HepG2 (cell line): ENCODE results near the gene TBATA. TPM values are rescaled to one million over a fixed set of nuclear protein-coding genes. Genes with fewer than 3 reads are reported as not detected.
A peak's percentile ranks its signal among the peaks of the same experiment; 100 is the strongest.

ENCODE experiments used
- ATAC-seq: fragments of 200-7000 bp; cut with Tn5 transposase; 3 replicates; pipeline ENCODE4 v1.9.1; 2020; ENCODE audit warnings: mild to moderate bottlenecking, moderate library complexity
- BruUV-seq: library from RNA; stranded (reverse); fragments of 400-500 nt; replicated peaks from 2 replicates; lab custom pipeline; 2021; lab: Mats Ljungman, UMichigan
- CTCF ChIA-PET: fragments of 300-600 bp; formaldehyde crosslinking; extraction: SDS; loops from one replicate; lab custom pipeline; 2021; ENCODE audit warnings: low total read pairs, inconsistent platforms, low intra/inter-chr PET ratio; lab: Yijun Ruan, JAX
- POLR2A ChIA-PET: fragments of 350-600 bp; sonication (Branson Sonifier 250); formaldehyde crosslinking; loops from one replicate; lab custom pipeline; 2020; ENCODE audit warnings: antibody characterized with exemption, inconsistent platforms; lab: Yijun Ruan, JAX
- DNase-seq: peaks from one replicate; pipeline ENCODE4 v3.0.0-alpha.2; 2015; ENCODE audit warnings: low spot score
- FAIRE-seq: peaks from 3 replicates; lab custom pipeline; 2011; peaks lifted over from hg19 to GRCh38; lab: Jason Lieb, UNC
- H2AFZ ChIP-seq: one replicate; pipeline ENCODE4 v1.6.1; 2011; ENCODE audit warnings: low read length, inconsistent platforms
- H3K27ac ChIP-seq: fragments of 300-600 bp; 3 replicates; pipeline ENCODE4 v1.8.0; 2011; ENCODE audit warnings: mixed run types, mild to moderate bottlenecking, mixed read lengths, low read length, inconsistent platforms; ENCODE audit not compliant: insufficient read depth; ENCODE audit errors: extremely low read length
- H3K27me3 ChIP-seq, 2 experiments: fragments of 200-600 bp in 1 of 2; 2 replicates in 1 of 2; 3 replicates in 1 of 2; pipeline versions ENCODE4 v1.6.0 to v1.8.0; 2011; ENCODE audit warnings: low read length in 2 of 2, mild to moderate bottlenecking in 2 of 2, moderate library complexity in 2 of 2, inconsistent platforms in 1 of 2; ENCODE audit not compliant: insufficient read depth in 2 of 2, control insufficient read depth in 1 of 2
- H3K36me3 ChIP-seq, 2 experiments: fragments of 200-600 bp in 1 of 2; replicated peaks in 1 of 2; 2 replicates in 1 of 2; 3 replicates in 1 of 2; pipeline versions ENCODE4 v1.5.1 to v1.8.0; 2011; ENCODE audit warnings: low read length in 2 of 2, inconsistent platforms in 1 of 2; ENCODE audit not compliant: insufficient read depth in 2 of 2, control insufficient read depth in 1 of 2
- H3K4me1 ChIP-seq: 2 replicates; pipeline ENCODE4 v1.5.1; 2012; ENCODE audit warnings: low read length, inconsistent platforms; ENCODE audit not compliant: insufficient read depth
- H3K4me2 ChIP-seq: 2 replicates; pipeline ENCODE4 v1.6.0; 2011; ENCODE audit warnings: low read depth, low read length, inconsistent platforms
- H3K4me3 ChIP-seq, 3 experiments: fragments of 200-600 bp in 1 of 3; sonication (generic), shearing (Covaris generic) in 1 of 3; replicated peaks in 1 of 3; 2 replicates each; pipeline ENCODE4 v1.5.1; 2011 to 2016; ENCODE audit warnings: low read length in 3 of 3, inconsistent platforms in 2 of 3, low read depth in 2 of 3, mild to moderate bottlenecking in 2 of 3, control low read depth in 1 of 3, mixed read lengths in 1 of 3; ENCODE audit not compliant: insufficient read depth in 1 of 3
- H3K79me2 ChIP-seq: one replicate; pipeline ENCODE4 v1.6.1; 2011; ENCODE audit warnings: low read length, inconsistent platforms; ENCODE audit not compliant: insufficient read depth
- H3K9ac ChIP-seq: 2 replicates; pipeline ENCODE4 v1.6.0; 2011; ENCODE audit warnings: mild to moderate bottlenecking, low read depth, low read length, inconsistent platforms; ENCODE audit not compliant: insufficient read depth
- H3K9me3 ChIP-seq: 2 replicates; pipeline ENCODE4 v1.5.1; 2012; ENCODE audit warnings: mild to moderate bottlenecking, low read length
- H4K20me1 ChIP-seq: 2 replicates; pipeline ENCODE4 v1.6.0; 2011; ENCODE audit warnings: inconsistent platforms, mild to moderate bottlenecking, low read length, moderate library complexity; ENCODE audit not compliant: insufficient read depth
- CREM ChIP-seq, 2 experiments: sonication (generic) in 1 of 2; formaldehyde crosslinking in 1 of 2; IDR thresholded peaks; 2 replicates each; pipeline versions ENCODE4 v1.4.0 to v1.6.1; 2016 to 2020; ENCODE audit warnings: antibody characterized with exemption in 1 of 2, mild to moderate bottlenecking in 1 of 2, missing genetic modification reagents in 1 of 2
- DNMT3B ChIP-seq: conservative IDR thresholded peaks from 2 replicates; pipeline ENCODE4 v1.6.1; 2016; ENCODE audit warnings: missing biosample characterization, control low read depth
- FOXK1 ChIP-seq: sonication (generic); formaldehyde crosslinking; IDR thresholded peaks from 2 replicates; pipeline ENCODE4 v1.4.0; 2020; ENCODE audit warnings: low read depth, missing genetic modification reagents, borderline replicate concordance
- GABPA ChIP-seq, 2 experiments: IDR thresholded peaks; 2 replicates each; pipeline ENCODE4 v1.6.1; 2011 to 2016; ENCODE audit warnings: low read depth in 2 of 2, low read length in 1 of 2, missing biosample characterization in 1 of 2, missing genetic modification characterization in 1 of 2
- HOXA9 ChIP-seq: sonication (generic); formaldehyde crosslinking; IDR thresholded peaks from 2 replicates; pipeline ENCODE4 v1.8.1; 2022; ENCODE audit warnings: missing genetic modification reagents, mild to moderate bottlenecking, moderate library complexity, borderline replicate concordance
- MIER2 ChIP-seq: IDR thresholded peaks from 2 replicates; pipeline ENCODE4 v1.6.1; 2016; ENCODE audit warnings: missing biosample characterization, missing genetic modification reagents
- PRMT3 ChIP-seq: sonication (generic); formaldehyde crosslinking; IDR thresholded peaks from 2 replicates; pipeline ENCODE4 v1.8.1; 2022; ENCODE audit warnings: low read depth, mild to moderate bottlenecking, moderate library complexity, missing genetic modification reagents, borderline replicate concordance
- RBM22 ChIP-seq: fragments of 200-400 bp; formaldehyde crosslinking; optimal IDR thresholded peaks from 2 replicates; pipeline ENCODE3; 2017; ENCODE audit warnings: mild to moderate bottlenecking, low read length, moderate library complexity
- SNAPC2 ChIP-seq: sonication (generic); formaldehyde crosslinking; IDR thresholded peaks from 2 replicates; pipeline ENCODE4 v1.8.1; 2022; ENCODE audit warnings: mild to moderate bottlenecking, missing genetic modification reagents
- SP2 ChIP-seq: sonication (generic); formaldehyde crosslinking; IDR thresholded peaks from 2 replicates; pipeline ENCODE4 v1.5.1; 2020; ENCODE audit warnings: mild to moderate bottlenecking, missing genetic modification reagents
- TFAP4 ChIP-seq: sonication (generic); IDR thresholded peaks from 2 replicates; pipeline ENCODE4 v1.6.1; 2016; ENCODE audit warnings: low read depth, borderline replicate concordance
- THAP8 ChIP-seq: sonication (generic); formaldehyde crosslinking; IDR thresholded peaks from 2 replicates; pipeline ENCODE4 v1.5.1; 2020; ENCODE audit warnings: missing genetic modification reagents, mild to moderate bottlenecking, borderline replicate concordance
- TOE1 ChIP-seq: sonication (generic); formaldehyde crosslinking; IDR thresholded peaks from 2 replicates; pipeline ENCODE4 v1.4.0; 2020; ENCODE audit warnings: mild to moderate bottlenecking, missing genetic modification reagents
- XBP1 ChIP-seq: sonication (generic); formaldehyde crosslinking; IDR thresholded peaks from 2 replicates; pipeline ENCODE4 v1.5.0; 2020; ENCODE audit warnings: missing genetic modification reagents
- XRCC5 ChIP-seq: fragments of 200-400 bp; formaldehyde crosslinking; optimal IDR thresholded peaks from 2 replicates; pipeline ENCODE3; 2017; ENCODE audit warnings: mild to moderate bottlenecking, low read length
- ZEB1 ChIP-seq: IDR thresholded peaks from 2 replicates; pipeline ENCODE4 v1.6.1; 2012; ENCODE audit warnings: mild to moderate bottlenecking, low read depth, inconsistent platforms; ENCODE audit not compliant: insufficient replicate concordance
- ZNF850 ChIP-seq: sonication (generic); formaldehyde crosslinking; conservative IDR thresholded peaks from 2 replicates; pipeline ENCODE4 v1.9.0; 2021; ENCODE audit warnings: mild to moderate bottlenecking, missing genetic modification reagents
- WGBS: methylation state at CpG from one replicate; pipeline ENCODE4 v1.1.6; 2017; ENCODE audit warnings: low lambda C conversion rate; 5-methylcytosine and 5-hydroxymethylcytosine counted together
- in situ Hi-C: cut with HindIII; loops from 2 replicates; pipeline ENCODE4 v1.10.0; 2017; ENCODE audit warnings: low pct_unique_long_range_greater_than_20kb; ENCODE audit not compliant: extremely low pct_ligation_motif_present
- intact Hi-C: fragments of 100-400 bp; cut with micrococcal nuclease; formaldehyde crosslinking; loops from one replicate; pipeline ENCODE4 v1.10.0; 2022; ENCODE audit not compliant: unreplicated experiment
- polyA plus RNA-seq, 8 experiments: library from polyadenylated mRNA; depleted of rRNA in 3 of 8; stranded (reverse) in 7 of 8; unstranded in 1 of 8; fragments of >200 nt; fragmentation: Illumina TruSeq in 4 of 8; extraction: Trizol in 4 of 8; gene quantifications; 2 replicates each; pipeline versions ENCODE4 v1.2.1 to v1.2.3, GENCODE V29; 2011 to 2016; ENCODE audit warnings: low read depth in 4 of 8, missing spikeins in 1 of 8, mixed read lengths in 1 of 8; ENCODE audit not compliant: insufficient read depth in 1 of 8
- total RNA-seq, 5 experiments: library from RNA; depleted of rRNA; stranded (reverse); fragments of >200 nt; fragmentation: Illumina TruSeq; extraction: Trizol; gene quantifications; 2 replicates each; pipeline ENCODE4 v1.2.3, GENCODE V29; 2016; ENCODE audit warnings: low read depth in 1 of 5

The TBATA gene
- total and polyA plus RNA-seq, 2 of the 13 experiments (the other 11 are each of a cell fraction or from before 2014, with no cell fraction given) = not detected

GRCh38 chr10:70774810-70775678 lies 10.1 kb downstream of the TBATA start:
- Histone ChIP-seq H3K27ac (no peak overlapping the region), H3K79me2 (no peaks in the 10 kb centered on the region), H3K4me3 (no peak overlapping the region), H3K4me1 (no peaks in the 10 kb centered on the region; the same call in 1 of the 2 replicates)
- no TSS peak for BruUV-seq
- POLR2A ChIA-PET = no interaction called here
- DNase-seq = peak; percentile 8
- intact Hi-C loops = no loop called here
- TF ChIP-seq ZNF850 (CRISPR knock-in tag) (no peak), GABPA (IDR thresholded peaks at IDR 0.05; ENCODE audit: low read depth, low read length) (no peak), GABPA (CRISPR knock-in tag; IDR thresholded peaks at IDR 0.05; ENCODE audit: low read depth) (no peak), DNMT3B (CRISPR knock-in tag) (no peak), THAP8 (CRISPR knock-in tag) (no peak), RBM22 (no peak), PRMT3 (CRISPR knock-in tag) (no peak), ZEB1 (no peak), CREM (IDR thresholded peaks at IDR 0.05) (no peak), CREM (CRISPR knock-in tag; IDR thresholded peaks at IDR 0.05) (no peak), TFAP4 (no peak), TOE1 (CRISPR knock-in tag) (no peak), XRCC5 (no peak), XBP1 (CRISPR knock-in tag) (no peak), MIER2 (CRISPR knock-in tag) (no peak), SNAPC2 (CRISPR knock-in tag) (no peak), SP2 (CRISPR knock-in tag) (no peak), FOXK1 (CRISPR knock-in tag) (no peak), HOXA9 (CRISPR knock-in tag) (no peak)
- TF ChIP-seq, all 625 proteins: peak for 0
- H3K27me3 ChIP-seq = peaks cover 3 to 72% of the 10 kb centered on the region in 2 experiments; a peak in 4 of 5 replicates
- H4K20me1 ChIP-seq = no peaks in the 10 kb centered on the region
- no peak overlapping the region for H3K4me2 ChIP-seq
- no peak overlapping the region for H3K9ac ChIP-seq
- CTCF ChIA-PET = no interaction called here
- no peak overlapping the region for H2AFZ ChIP-seq
- in situ Hi-C loops = no loop called here
- ATAC-seq = peak; percentile 57
- no peaks in the 10 kb centered on the region for H3K9me3 ChIP-seq
- no peak for FAIRE-seq
- 13% methylated on average over 6 of the region's 14 CpGs for WGBS
- H3K36me3 ChIP-seq = no peaks in the 10 kb centered on the region
